DOHH2 (cell line): ENCODE data around the gene NFIA.
"Not testable (repeated sequence)": the region's sequence is repeated elsewhere in the genome, so short reads cannot be mapped to it uniquely, and the experiment has no call there.

Source experiments
- H3F3A ChIP-seq: fragments of 200-600 bp; sonication (generic), shearing (Covaris generic); 2 replicates; pipeline ENCODE4 v1.6.0; 2016; ENCODE audit warnings: antibody characterized with exemption, mild to moderate bottlenecking; ENCODE audit not compliant: control insufficient read depth, insufficient read depth
- H3K27ac ChIP-seq: fragments of 200-600 bp; sonication (generic); 2 replicates; pipeline ENCODE4 v1.5.1; 2014; ENCODE audit warnings: low read depth, mild to moderate bottlenecking, low read length, moderate library complexity
- H3K27me3 ChIP-seq: fragments of 200-600 bp; sonication (generic); 2 replicates; pipeline ENCODE4 v1.6.1; 2014; ENCODE audit warnings: mild to moderate bottlenecking, low read length, mixed read lengths; ENCODE audit not compliant: control insufficient read depth
- H3K36me3 ChIP-seq: fragments of 200-600 bp; sonication (generic); 2 replicates; pipeline ENCODE4 v1.6.1; 2014; ENCODE audit warnings: mild to moderate bottlenecking, low read length, moderate library complexity, mixed read lengths; ENCODE audit not compliant: control insufficient read depth
- H3K4me1 ChIP-seq: fragments of 200-600 bp; sonication (generic); 2 replicates; pipeline ENCODE4 v1.6.1; 2014; ENCODE audit warnings: mild to moderate bottlenecking, low read length, mixed read lengths; ENCODE audit not compliant: control insufficient read depth
- H3K4me2 ChIP-seq: fragments of 200-600 bp; sonication (generic); 2 replicates; pipeline ENCODE4 v1.6.0; 2014; ENCODE audit warnings: mild to moderate bottlenecking, low read length, moderate library complexity
- H3K4me3 ChIP-seq: fragments of 200-600 bp; sonication (generic); 2 replicates; pipeline ENCODE4 v1.5.1; 2014; ENCODE audit warnings: mild to moderate bottlenecking, low read length, mixed read lengths
- H3K79me2 ChIP-seq: fragments of 200-600 bp; sonication (generic); 2 replicates; pipeline ENCODE4 v1.6.1; 2014; ENCODE audit warnings: mild to moderate bottlenecking, low read length, mixed read lengths; ENCODE audit not compliant: control insufficient read depth
- H3K9me2 ChIP-seq: fragments of 200-600 bp; sonication (generic); replicated peaks from 2 replicates; pipeline ENCODE4 v1.6.1; 2014; ENCODE audit warnings: mild to moderate bottlenecking, low read length, mixed read lengths; ENCODE audit not compliant: control insufficient read depth
- H3K9me3 ChIP-seq: fragments of 200-600 bp; sonication (generic); 2 replicates; pipeline ENCODE4 v1.6.1; 2014; ENCODE audit warnings: antibody characterized with exemption, low read length, mixed read lengths; ENCODE audit not compliant: control insufficient read depth, insufficient read depth
- H4K20me1 ChIP-seq: fragments of 200-600 bp; sonication (generic); 2 replicates; pipeline ENCODE4 v1.6.0; 2014; ENCODE audit warnings: low read depth, mild to moderate bottlenecking, antibody characterized with exemption, low read length, moderate library complexity; ENCODE audit not compliant: control insufficient read depth, insufficient read depth
- EZH2phosphoT487 ChIP-seq: fragments of 200-600 bp; sonication (generic); IDR thresholded peaks from 2 replicates; pipeline ENCODE4 v1.6.1; 2017; ENCODE audit warnings: borderline replicate concordance, mild to moderate bottlenecking, antibody characterized with exemption, low read length, moderate library complexity, mixed read lengths
- TF ChIP-seq, protein P1 (sequence below): fragments of 200-600 bp; sonication (generic); IDR thresholded peaks from one replicate; pipeline ENCODE4 v1.5.1; 2014; ENCODE audit warnings: antibody characterized with exemption, mild to moderate bottlenecking, low read depth, low read length; ENCODE audit not compliant: poor library complexity, severe bottlenecking

NFIA gene

GRCh38 chr1:61276246-61276645, 193.9 kb downstream of the NFIA start:
- Histone ChIP-seq H3K27me3 (no peaks in the 10 kb centered on the region), H3K4me3 (no peak overlapping the region), H3K27ac (no peak overlapping the region), H3K9me3 (no peaks in the 10 kb centered on the region), H3K4me1 (peaks cover 7% of the 10 kb centered on the region), H3K4me2 (no peak overlapping the region), H4K20me1 (no peaks in the 10 kb centered on the region), H3K79me2 (no peaks in the 10 kb centered on the region), H3K9me2 (no peaks in the 10 kb centered on the region), H3K36me3 (no peaks in the 10 kb centered on the region), H3F3A (no peaks in the 10 kb centered on the region)
- TF ChIP-seq, protein P1, sequence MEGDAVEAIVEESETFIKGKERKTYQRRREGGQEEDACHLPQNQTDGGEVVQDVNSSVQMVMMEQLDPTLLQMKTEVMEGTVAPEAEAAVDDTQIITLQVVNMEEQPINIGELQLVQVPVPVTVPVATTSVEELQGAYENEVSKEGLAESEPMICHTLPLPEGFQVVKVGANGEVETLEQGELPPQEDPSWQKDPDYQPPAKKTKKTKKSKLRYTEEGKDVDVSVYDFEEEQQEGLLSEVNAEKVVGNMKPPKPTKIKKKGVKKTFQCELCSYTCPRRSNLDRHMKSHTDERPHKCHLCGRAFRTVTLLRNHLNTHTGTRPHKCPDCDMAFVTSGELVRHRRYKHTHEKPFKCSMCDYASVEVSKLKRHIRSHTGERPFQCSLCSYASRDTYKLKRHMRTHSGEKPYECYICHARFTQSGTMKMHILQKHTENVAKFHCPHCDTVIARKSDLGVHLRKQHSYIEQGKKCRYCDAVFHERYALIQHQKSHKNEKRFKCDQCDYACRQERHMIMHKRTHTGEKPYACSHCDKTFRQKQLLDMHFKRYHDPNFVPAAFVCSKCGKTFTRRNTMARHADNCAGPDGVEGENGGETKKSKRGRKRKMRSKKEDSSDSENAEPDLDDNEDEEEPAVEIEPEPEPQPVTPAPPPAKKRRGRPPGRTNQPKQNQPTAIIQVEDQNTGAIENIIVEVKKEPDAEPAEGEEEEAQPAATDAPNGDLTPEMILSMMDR = no peak
- no peak for TF ChIP-seq EZH2phosphoT487

DNA sequence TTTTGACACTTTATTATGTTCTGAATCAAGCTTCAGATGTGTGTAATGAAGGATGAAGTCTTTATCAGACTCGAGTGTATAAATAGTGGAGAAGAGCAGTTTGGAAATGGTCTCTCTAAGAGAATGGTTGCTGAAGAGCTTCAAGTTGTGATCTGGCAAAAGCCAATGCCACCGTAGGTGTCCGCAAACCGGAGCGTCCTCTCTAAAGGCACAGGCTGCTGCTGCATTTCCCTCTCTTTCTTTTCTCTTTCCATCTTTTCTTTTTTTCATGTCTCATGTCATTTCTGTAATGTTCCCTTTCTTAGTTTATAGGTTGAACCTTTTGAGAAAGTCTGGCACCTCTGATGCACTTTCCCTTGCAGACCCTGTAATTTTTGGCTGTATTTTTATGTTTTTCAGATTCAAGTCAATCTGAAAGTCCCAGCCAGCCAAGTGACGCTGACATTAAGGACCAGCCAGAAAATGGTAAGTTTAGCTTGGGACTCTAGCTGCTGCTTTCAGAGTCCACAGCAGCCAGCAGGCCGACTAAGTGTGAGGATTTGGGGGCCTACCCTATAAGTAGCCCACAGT, 194.8 kb downstream of the NFIA start:
- no peaks in the 10 kb centered on the region for H3K79me2 ChIP-seq
- H3K9me2 ChIP-seq = no peaks in the 10 kb centered on the region
- no peak overlapping the region for H3K4me3 ChIP-seq
- no peaks in the 10 kb centered on the region for H3F3A ChIP-seq
- H3K36me3 ChIP-seq = no peaks in the 10 kb centered on the region
- no peak overlapping the region for H3K4me2 ChIP-seq
- no peaks in the 10 kb centered on the region for H3K27me3 ChIP-seq
- H3K4me1 ChIP-seq = peaks cover 7% of the 10 kb centered on the region
- no peak overlapping the region for H3K27ac ChIP-seq
- no peaks in the 10 kb centered on the region for H3K9me3 ChIP-seq
- H4K20me1 ChIP-seq = no peaks in the 10 kb centered on the region
- no peak for TF ChIP-seq EZH2phosphoT487
- TF ChIP-seq, protein P1 = no peak

DNA sequence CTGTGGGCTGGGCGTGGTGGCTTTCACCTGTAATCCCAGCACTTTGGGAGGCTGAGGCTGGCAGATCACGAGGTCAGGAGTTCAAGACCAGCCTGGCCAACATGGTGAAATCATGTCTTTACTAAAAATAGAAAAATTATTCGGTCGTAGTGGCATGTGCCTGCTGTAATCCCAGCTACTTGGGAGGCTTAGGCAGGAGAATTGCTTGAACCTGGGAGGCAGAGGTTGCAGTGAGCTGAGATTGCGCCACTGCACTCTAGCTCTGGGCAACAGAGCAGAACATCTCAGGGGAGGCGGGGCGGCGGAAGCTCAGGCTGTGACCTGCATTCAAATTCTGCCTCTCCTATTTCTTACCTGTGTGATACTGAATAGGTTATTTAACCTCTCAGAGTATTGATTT, 196.1 kb downstream of the NFIA start:
- not testable (repeated sequence) for H3K27me3 ChIP-seq, H3K9me3 ChIP-seq, H3K4me3 ChIP-seq, H3K4me1 ChIP-seq, H3K27ac ChIP-seq, H3K79me2 ChIP-seq, H3F3A ChIP-seq, H4K20me1 ChIP-seq, H3K36me3 ChIP-seq, H3K9me2 ChIP-seq, H3K4me2 ChIP-seq

- no peaks in the 10 kb centered on the region for H3F3A ChIP-seq
These were observed 196.6 kb downstream of the NFIA start for GRCh38 chr1:61278966-61279365.

More at GRCh38 chr1:61278966-61279365, 196.6 kb downstream of the NFIA start:
- Histone ChIP-seq H3K9me3 (no peaks in the 10 kb centered on the region), H3K4me2 (no peak overlapping the region), H3K79me2 (no peaks in the 10 kb centered on the region), H3K36me3 (no peaks in the 10 kb centered on the region), H4K20me1 (no peaks in the 10 kb centered on the region), H3K4me3 (no peak overlapping the region), H3K9me2 (no peaks in the 10 kb centered on the region), H3K27ac (no peak overlapping the region), H3K4me1 (peaks cover 7% of the 10 kb centered on the region), H3K27me3 (no peaks in the 10 kb centered on the region)
- TF ChIP-seq, protein P1 = no peak
- TF ChIP-seq EZH2phosphoT487 = no peak
